KMS-11 (cell line): ENCODE results near the gene TRIM15.

Source experiments
- H2AFZ ChIP-seq: fragments of 200-600 bp; sonication (generic); 2 replicates; pipeline ENCODE4 v1.6.1; 2016; ENCODE audit warnings: antibody characterized with exemption, mixed run types, low read depth
- H3K27ac ChIP-seq: fragments of 200-600 bp; sonication (generic); 2 replicates; pipeline ENCODE4 v1.6.1; 2016; ENCODE audit warnings: mild to moderate bottlenecking, mixed run types
- H3K27me3 ChIP-seq: fragments of 200-600 bp; sonication (generic); 2 replicates; pipeline ENCODE4 v1.6.1; 2017; ENCODE audit warnings: mild to moderate bottlenecking, low read depth, mixed run types, moderate library complexity; ENCODE audit not compliant: insufficient read depth
- H3K36me3 ChIP-seq: fragments of 200-600 bp; sonication (generic); 2 replicates; pipeline ENCODE4 v1.6.1; 2017; ENCODE audit warnings: mild to moderate bottlenecking, mixed run types; ENCODE audit not compliant: insufficient read depth
- H3K4me1 ChIP-seq: fragments of 200-600 bp; sonication (generic); 2 replicates; pipeline ENCODE4 v1.6.1; 2016; ENCODE audit warnings: mild to moderate bottlenecking, low read depth, mixed run types; ENCODE audit not compliant: poor library complexity, severe bottlenecking
- H3K4me2 ChIP-seq: fragments of 200-600 bp; sonication (generic); 2 replicates; pipeline ENCODE4 v1.7.0; 2016; ENCODE audit warnings: mild to moderate bottlenecking, mixed run types
- H3K4me3 ChIP-seq: fragments of 200-600 bp; sonication (generic); IDR thresholded peaks from 2 replicates; pipeline ENCODE4 v1.6.1; 2017; ENCODE audit warnings: low read depth, low read length, mixed read lengths; ENCODE audit not compliant: insufficient read depth
- H3K79me2 ChIP-seq: fragments of 200-600 bp; sonication (generic); 2 replicates; pipeline ENCODE4 v1.6.1; 2016; ENCODE audit warnings: low read depth, mixed run types; ENCODE audit not compliant: insufficient read depth
- H3K9ac ChIP-seq: fragments of 200-600 bp; sonication (generic); 2 replicates; pipeline ENCODE4 v1.6.1; 2016; ENCODE audit warnings: mild to moderate bottlenecking, mixed run types
- H4K20me1 ChIP-seq: fragments of 200-600 bp; sonication (generic); 2 replicates; pipeline ENCODE4 v1.6.1; 2016; ENCODE audit warnings: mild to moderate bottlenecking, mixed run types; ENCODE audit not compliant: insufficient read depth
- TF ChIP-seq, protein P1 (sequence below): fragments of 200-600 bp; sonication (generic); conservative IDR thresholded peaks from 2 replicates; pipeline ENCODE4 v1.6.1; 2017; ENCODE audit warnings: low read depth, mild to moderate bottlenecking, antibody characterized with exemption, low read length, moderate library complexity, mixed read lengths

The TRIM15 gene

DNA sequence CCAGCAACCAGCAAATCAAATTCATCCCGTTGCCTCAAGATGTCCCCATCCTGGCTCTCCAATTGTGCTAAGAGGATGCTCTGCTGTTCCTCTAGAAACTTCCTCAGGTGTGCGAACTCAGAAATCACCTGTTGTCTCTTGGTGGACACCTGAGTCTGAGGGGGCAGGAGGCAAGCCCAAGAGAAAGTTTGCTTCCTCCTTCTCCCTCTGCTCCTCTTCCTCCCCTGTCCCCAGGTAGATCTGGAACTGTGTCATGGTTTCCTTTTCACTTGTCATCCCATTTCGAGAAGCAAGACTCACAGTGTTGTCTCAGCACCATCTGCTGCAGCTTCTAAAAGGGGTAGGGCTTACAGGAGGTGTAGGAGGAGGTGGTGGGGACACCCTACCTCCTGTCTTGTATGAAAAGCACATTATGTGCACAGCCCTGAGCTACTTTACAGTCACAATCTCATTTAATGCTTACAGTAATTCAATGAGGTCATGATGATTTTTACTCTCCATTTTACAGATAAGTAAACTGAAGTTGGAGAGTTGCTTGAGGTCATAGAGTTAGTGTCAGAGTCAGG is 4.8 kb upstream of the TRIM15 start:
- H3K79me2 ChIP-seq, result no peaks in the 10 kb centered on the region
- no peak overlapping the region for H3K4me3 ChIP-seq
- H4K20me1 ChIP-seq, result no peaks in the 10 kb centered on the region
- TF ChIP-seq, protein P1, sequence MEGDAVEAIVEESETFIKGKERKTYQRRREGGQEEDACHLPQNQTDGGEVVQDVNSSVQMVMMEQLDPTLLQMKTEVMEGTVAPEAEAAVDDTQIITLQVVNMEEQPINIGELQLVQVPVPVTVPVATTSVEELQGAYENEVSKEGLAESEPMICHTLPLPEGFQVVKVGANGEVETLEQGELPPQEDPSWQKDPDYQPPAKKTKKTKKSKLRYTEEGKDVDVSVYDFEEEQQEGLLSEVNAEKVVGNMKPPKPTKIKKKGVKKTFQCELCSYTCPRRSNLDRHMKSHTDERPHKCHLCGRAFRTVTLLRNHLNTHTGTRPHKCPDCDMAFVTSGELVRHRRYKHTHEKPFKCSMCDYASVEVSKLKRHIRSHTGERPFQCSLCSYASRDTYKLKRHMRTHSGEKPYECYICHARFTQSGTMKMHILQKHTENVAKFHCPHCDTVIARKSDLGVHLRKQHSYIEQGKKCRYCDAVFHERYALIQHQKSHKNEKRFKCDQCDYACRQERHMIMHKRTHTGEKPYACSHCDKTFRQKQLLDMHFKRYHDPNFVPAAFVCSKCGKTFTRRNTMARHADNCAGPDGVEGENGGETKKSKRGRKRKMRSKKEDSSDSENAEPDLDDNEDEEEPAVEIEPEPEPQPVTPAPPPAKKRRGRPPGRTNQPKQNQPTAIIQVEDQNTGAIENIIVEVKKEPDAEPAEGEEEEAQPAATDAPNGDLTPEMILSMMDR, result no peak
- peaks cover 3% of the 10 kb centered on the region for H3K4me1 ChIP-seq
- no peak overlapping the region for H3K9ac ChIP-seq
- no peaks in the 10 kb centered on the region for H3K36me3 ChIP-seq
- H3K27ac ChIP-seq, result no peak overlapping the region
- H3K4me2 ChIP-seq, result no peak overlapping the region
- H2AFZ ChIP-seq, result no peak overlapping the region
- H3K27me3 ChIP-seq, result no peaks in the 10 kb centered on the region

DNA sequence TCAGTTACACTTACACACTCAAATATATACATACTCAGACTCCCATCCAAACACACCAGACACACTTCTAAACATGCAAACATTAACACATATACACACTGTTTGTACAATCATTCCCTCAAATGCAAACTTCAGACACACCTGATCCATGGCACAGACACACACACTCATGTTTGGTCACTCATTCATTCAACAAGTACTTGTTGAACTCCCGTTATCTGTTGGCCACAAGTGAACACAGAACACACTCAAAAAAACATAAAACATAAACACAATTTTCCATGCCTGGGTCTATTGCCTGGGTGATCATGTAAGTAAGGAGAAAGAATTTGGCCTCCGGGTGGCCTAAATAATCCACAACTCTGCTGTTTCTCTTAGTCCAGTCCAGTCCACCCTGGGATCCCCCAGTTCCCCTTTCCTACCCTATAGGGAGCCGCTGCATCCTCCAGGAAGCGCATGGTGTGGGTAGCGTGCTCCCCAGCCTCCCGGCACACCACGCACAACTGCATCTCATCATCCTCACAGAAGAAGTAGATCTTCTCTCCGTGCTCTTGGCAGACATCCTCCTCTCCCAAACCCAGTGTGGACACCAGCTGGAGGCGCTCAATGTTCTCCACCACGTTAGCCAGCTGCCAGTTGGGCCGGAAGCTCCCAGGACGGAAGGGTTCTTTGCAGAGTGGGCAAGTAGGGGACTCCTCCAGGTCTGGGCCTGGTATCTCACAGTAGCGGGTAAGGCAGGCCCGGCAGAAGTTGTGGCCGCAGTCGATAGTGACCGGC is 3.1 kb upstream of the TRIM15 start:
- no peaks in the 10 kb centered on the region for H3K27me3 ChIP-seq
- H3K4me1 ChIP-seq, result peaks cover 3% of the 10 kb centered on the region
- TF ChIP-seq, protein P1, result no peak
- H2AFZ ChIP-seq, result no peak overlapping the region
- H4K20me1 ChIP-seq, result no peaks in the 10 kb centered on the region
- no peak overlapping the region for H3K4me3 ChIP-seq
- no peak overlapping the region for H3K4me2 ChIP-seq
- H3K27ac ChIP-seq, result no peak overlapping the region
- H3K9ac ChIP-seq, result no peak overlapping the region
- no peaks in the 10 kb centered on the region for H3K79me2 ChIP-seq
- no peaks in the 10 kb centered on the region for H3K36me3 ChIP-seq

DNA sequence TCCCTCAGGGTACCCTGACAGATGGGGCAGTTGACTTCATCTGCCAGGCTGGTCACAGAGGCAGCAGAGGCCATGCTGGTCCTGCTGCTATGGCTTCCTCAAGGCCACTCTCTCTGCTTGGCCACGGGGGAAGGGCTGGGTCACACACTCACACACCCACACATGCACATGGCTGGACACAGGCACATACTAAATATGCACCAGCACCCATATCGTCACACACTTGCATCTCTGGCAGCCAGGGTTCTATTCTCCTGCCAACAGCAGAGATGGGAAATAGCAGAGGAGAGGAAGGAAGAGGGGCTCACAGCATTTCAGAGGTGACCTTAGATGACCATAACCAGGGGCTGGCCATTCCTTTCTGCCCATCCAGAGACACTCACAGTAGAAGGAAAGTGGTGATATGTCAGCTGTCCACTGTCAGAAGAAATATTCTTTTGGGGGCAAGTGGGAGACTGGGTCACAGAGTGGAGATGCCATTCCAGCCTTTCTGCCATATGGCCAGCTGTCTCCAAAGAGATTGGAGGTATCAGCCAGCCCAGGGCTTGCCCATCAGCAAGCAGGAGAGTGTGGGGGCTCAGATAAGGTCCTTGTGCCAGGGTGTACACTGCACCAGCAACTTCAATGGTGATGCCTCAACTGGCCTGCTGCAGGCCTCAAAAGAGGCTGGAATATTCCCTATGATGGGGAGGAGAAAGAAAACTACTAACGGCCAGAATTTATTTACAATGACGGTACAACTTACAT is 2.4 kb upstream of the TRIM15 start, which contains the start of gene TRIM10:
Gene TRIM10 (minus strand): TSS at position 427 of the 747 bp plus-strand sequence. CDS start 353 bp downstream, at position 74.
- Histone ChIP-seq H3K79me2 (no peaks in the 10 kb centered on the region), H3K36me3 (no peaks in the 10 kb centered on the region), H3K4me2 (no peak within 1 kb of the TSS), H3K9ac (no peak within 1 kb of the TSS), H4K20me1 (no peaks in the 10 kb centered on the region), H3K4me3 (no peak within 1 kb of the TSS), H3K27me3 (no peaks in the 10 kb centered on the region), H3K27ac (no peak within 1 kb of the TSS), H2AFZ (no peak within 1 kb of the TSS), H3K4me1 (peaks cover 3% of the 10 kb centered on the region)
- TF ChIP-seq, protein P1, result no peak

DNA sequence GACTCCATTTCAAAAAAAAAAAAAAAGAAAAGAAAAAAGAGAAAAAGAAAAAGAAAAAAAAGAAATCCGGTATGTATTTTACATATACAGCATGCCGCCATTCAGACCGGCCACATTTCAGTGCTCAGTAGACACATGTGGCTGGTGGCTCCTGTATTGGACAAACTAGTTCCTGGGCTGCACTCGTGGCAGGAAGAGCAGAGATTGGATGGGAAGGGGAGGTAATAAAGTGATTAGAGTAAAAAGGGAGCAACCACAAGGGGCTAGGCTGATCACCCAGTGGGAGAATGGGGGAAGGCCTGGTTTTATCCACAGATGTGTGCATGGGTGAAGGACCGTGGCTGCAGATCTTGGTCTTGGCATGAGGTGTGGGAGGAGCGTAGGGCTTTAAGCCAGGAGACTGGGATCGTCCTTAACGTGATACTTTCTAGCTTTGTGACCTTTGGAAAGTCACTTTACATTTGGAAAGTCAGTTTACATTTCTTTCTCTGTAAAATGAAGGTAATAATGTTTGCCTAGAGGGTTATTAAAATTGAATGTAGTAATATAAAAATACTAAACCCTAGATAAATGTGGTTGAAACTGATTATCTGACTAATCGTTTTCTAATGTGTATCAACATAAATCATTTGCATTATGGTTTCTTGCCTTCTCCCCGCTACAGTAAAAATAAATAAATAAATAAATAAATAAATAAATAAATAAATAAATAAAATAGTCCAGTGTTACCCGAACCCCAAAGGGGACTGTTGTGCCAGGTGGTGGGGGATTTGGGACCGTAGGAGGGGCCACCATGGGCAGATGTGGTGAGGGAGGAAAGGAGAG is 869 bp upstream of the TRIM15 start:
- no peaks in the 10 kb centered on the region for H4K20me1 ChIP-seq
- H3K36me3 ChIP-seq, result no peaks in the 10 kb centered on the region
- TF ChIP-seq, protein P1, result no peak
- H3K4me3 ChIP-seq, result no peak overlapping the region
- no peaks in the 10 kb centered on the region for H3K4me1 ChIP-seq
- no peak overlapping the region for H3K4me2 ChIP-seq
- H3K79me2 ChIP-seq, result no peaks in the 10 kb centered on the region
- no peak overlapping the region for H2AFZ ChIP-seq
- H3K27me3 ChIP-seq, result no peaks in the 10 kb centered on the region
- no peak overlapping the region for H3K9ac ChIP-seq
- H3K27ac ChIP-seq, result no peak overlapping the region
